Karpas-422 (cell line): ENCODE data around the gene VPS39. TPM values are rescaled to one million over a fixed set of nuclear protein-coding genes. Genes with fewer than 3 reads are reported as not detected.

Source experiments
- DNase-seq: peaks from one replicate; pipeline ENCODE4 v3.0.0-alpha.2; 2015
- H2AFZ ChIP-seq: fragments of 200-600 bp; sonication (generic); 2 replicates; pipeline ENCODE4 v1.6.1; 2014; ENCODE audit warnings: antibody characterized with exemption, low read length, mixed read lengths
- H3K27ac ChIP-seq: fragments of 200-600 bp; sonication (generic); 2 replicates; pipeline ENCODE4 v1.5.1; 2014; ENCODE audit warnings: mild to moderate bottlenecking, low read length, moderate library complexity
- H3K27me3 ChIP-seq: fragments of 200-600 bp; sonication (generic); 2 replicates; pipeline ENCODE4 v1.6.1; 2014; ENCODE audit warnings: low read length, mixed read lengths
- H3K36me3 ChIP-seq: fragments of 200-600 bp; sonication (generic); 2 replicates; pipeline ENCODE4 v1.6.1; 2014; ENCODE audit warnings: low read length, mixed read lengths; ENCODE audit not compliant: insufficient read depth
- H3K4me1 ChIP-seq: fragments of 200-600 bp; sonication (generic); 2 replicates; pipeline ENCODE4 v1.6.1; 2014; ENCODE audit warnings: mild to moderate bottlenecking, low read length, mixed read lengths
- H3K4me2 ChIP-seq: fragments of 200-600 bp; sonication (generic); 2 replicates; pipeline ENCODE4 v1.6.1; 2014; ENCODE audit warnings: low read length, low read depth, mild to moderate bottlenecking; ENCODE audit not compliant: poor library complexity, severe bottlenecking
- H3K4me3 ChIP-seq: fragments of 200-600 bp; sonication (generic); 2 replicates; pipeline ENCODE4 v1.5.1; 2014; ENCODE audit warnings: mild to moderate bottlenecking, antibody characterized with exemption, low read length, mixed read lengths
- H3K79me2 ChIP-seq: fragments of 200-600 bp; sonication (generic); 2 replicates; pipeline ENCODE4 v1.6.1; 2014; ENCODE audit warnings: mild to moderate bottlenecking, low read length, mixed read lengths
- H3K9ac ChIP-seq: fragments of 200-600 bp; sonication (generic); 2 replicates; pipeline ENCODE4 v1.6.0; 2014; ENCODE audit warnings: low read length
- H3K9me2 ChIP-seq: fragments of 200-600 bp; sonication (generic), shearing (Covaris generic); replicated peaks from 2 replicates; pipeline ENCODE4 v1.6.0; 2014; ENCODE audit warnings: mild to moderate bottlenecking, low read length, moderate library complexity; ENCODE audit not compliant: insufficient read depth
- H3K9me3 ChIP-seq: fragments of 300-700, 200-600 bp; sonication (generic); 2 replicates; pipeline ENCODE4 v1.6.1; 2014; ENCODE audit warnings: low read length, mixed read lengths
- H4K20me1 ChIP-seq: fragments of 200-600 bp; sonication (generic); 2 replicates; pipeline ENCODE4 v1.6.1; 2014; ENCODE audit warnings: mild to moderate bottlenecking, antibody characterized with exemption, low read length, low read depth; ENCODE audit not compliant: insufficient read depth
- total RNA-seq: library from RNA; depleted of rRNA; stranded (reverse); fragments of >200 nt; shearing (Covaris generic); gene quantifications from 2 replicates; pipeline ENCODE4 v1.2.3, GENCODE V29; 2014; ENCODE audit warnings: low replicate concordance

VPS39 gene
- total RNA-seq, 1 experiment from 2014 or later, result 99.4 TPM

DNA sequence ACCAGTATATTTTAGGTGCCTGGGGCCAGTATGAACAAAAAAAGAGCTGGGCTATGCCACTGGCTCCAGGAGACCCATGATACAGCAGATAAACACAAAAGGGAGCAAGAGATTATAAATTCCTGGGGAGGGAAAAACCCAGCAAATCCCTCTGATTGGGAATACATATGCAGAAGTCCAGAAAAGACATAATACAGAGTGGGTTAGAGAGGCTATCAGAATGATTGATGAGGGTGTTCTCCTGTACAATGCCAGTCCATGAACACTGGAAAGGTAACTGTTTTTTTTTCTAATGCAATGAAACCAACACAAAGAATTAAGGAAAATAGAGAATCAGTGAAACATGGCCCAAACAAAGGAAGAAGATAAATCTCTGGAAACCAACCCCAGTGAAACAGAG, 5.4 kb upstream of the VPS39 start:
- DNase-seq, result no peak
- H3K4me1 ChIP-seq, result peaks cover 36% of the 10 kb centered on the region
- no peaks in the 10 kb centered on the region for H3K9me2 ChIP-seq
- peaks cover 23% of the 10 kb centered on the region for H3K79me2 ChIP-seq
- H2AFZ ChIP-seq, result no peak overlapping the region
- no peak overlapping the region for H3K9ac ChIP-seq
- no peaks in the 10 kb centered on the region for H3K27me3 ChIP-seq
- H3K36me3 ChIP-seq, result peaks cover 40% of the 10 kb centered on the region
- H3K4me3 ChIP-seq, result no peak overlapping the region
- H3K4me2 ChIP-seq, result no peak overlapping the region
- H3K27ac ChIP-seq, result no peak overlapping the region
- no peaks in the 10 kb centered on the region for H3K9me3 ChIP-seq
- no peaks in the 10 kb centered on the region for H4K20me1 ChIP-seq

GRCh38 chr15:42210696-42211095, 2.6 kb upstream of the VPS39 start:
- peaks cover 24% of the 10 kb centered on the region for H3K36me3 ChIP-seq

DNA sequence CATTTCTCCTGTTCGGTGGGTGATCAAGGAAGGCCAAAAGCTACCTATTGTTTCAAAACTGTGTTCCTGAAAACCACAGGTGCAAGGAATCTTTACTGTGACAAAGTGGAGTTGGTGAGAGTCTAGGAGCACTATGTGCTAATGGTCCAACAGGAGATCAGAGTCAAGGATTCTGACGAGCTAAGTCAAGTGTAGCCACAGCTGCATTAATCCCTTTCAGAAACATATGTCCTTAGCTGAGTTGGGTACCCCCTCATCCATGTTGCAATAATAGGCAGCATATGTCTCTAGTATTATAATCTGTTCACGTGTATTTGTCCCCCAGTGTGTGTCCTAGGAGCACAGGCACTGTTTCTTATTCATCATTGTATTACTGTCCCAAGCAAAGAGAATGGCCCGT, 1.7 kb downstream of the VPS39 start:
- Histone ChIP-seq H3K4me3 (peak overlapping the region; percentile 94; the same call in 1 of the 2 replicates), H3K9ac (peak overlapping the region; percentile 95; the same call in 1 of the 2 replicates), H3K27ac (no peak overlapping the region), H3K9me3 (no peaks in the 10 kb centered on the region), H3K27me3 (no peaks in the 10 kb centered on the region), H4K20me1 (peaks cover 6% of the 10 kb centered on the region; the same call in 1 of the 2 replicates), H2AFZ (no peak overlapping the region), H3K9me2 (no peaks in the 10 kb centered on the region), H3K4me1 (peaks cover 30% of the 10 kb centered on the region), H3K4me2 (peak overlapping the region; percentile 86), H3K36me3 (peaks cover 30% of the 10 kb centered on the region), H3K79me2 (peaks cover 63% of the 10 kb centered on the region)
- DNase-seq, result no peak

More at GRCh38 chr15:42210696-42211095, 2.6 kb upstream of the VPS39 start:
- H3K27ac ChIP-seq, result no peak overlapping the region
- H3K79me2 ChIP-seq, result peaks cover 48% of the 10 kb centered on the region
- H4K20me1 ChIP-seq, result peaks cover 6% of the 10 kb centered on the region; the same call in 1 of the 2 replicates
- no peak overlapping the region for H3K4me3 ChIP-seq
- H2AFZ ChIP-seq, result no peak overlapping the region
- no peak for DNase-seq
- H3K9ac ChIP-seq, result no peak overlapping the region
- H3K4me1 ChIP-seq, result peaks cover 30% of the 10 kb centered on the region
- no peaks in the 10 kb centered on the region for H3K9me3 ChIP-seq
- H3K4me2 ChIP-seq, result no peak overlapping the region
- no peaks in the 10 kb centered on the region for H3K9me2 ChIP-seq
- H3K27me3 ChIP-seq, result no peaks in the 10 kb centered on the region

GRCh38 chr15:42203891-42204290, 4.2 kb downstream of the VPS39 start:
- Histone ChIP-seq H3K79me2 (peaks cover 85% of the 10 kb centered on the region), H3K9ac (no peak overlapping the region)

GRCh38 chr15:42202653-42203052, 5.5 kb downstream of the VPS39 start:
- peaks cover 4% of the 10 kb centered on the region; the same call in 1 of the 2 replicates for H4K20me1 ChIP-seq
- no peak overlapping the region for H3K27ac ChIP-seq
- H3K4me3 ChIP-seq, result no peak overlapping the region
- H3K4me2 ChIP-seq, result no peak overlapping the region
- H3K79me2 ChIP-seq, result peaks cover 87% of the 10 kb centered on the region
- H3K9me2 ChIP-seq, result no peaks in the 10 kb centered on the region
- no peak overlapping the region for H3K9ac ChIP-seq
- peaks cover 38% of the 10 kb centered on the region for H3K36me3 ChIP-seq
- H3K4me1 ChIP-seq, result peaks cover 23% of the 10 kb centered on the region
- no peak overlapping the region for H2AFZ ChIP-seq
- DNase-seq, result no peak
- no peaks in the 10 kb centered on the region for H3K9me3 ChIP-seq
- H3K27me3 ChIP-seq, result no peaks in the 10 kb centered on the region

More at GRCh38 chr15:42203891-42204290, 4.2 kb downstream of the VPS39 start:
- Histone ChIP-seq H3K4me3 (no peak overlapping the region), H4K20me1 (peaks cover 6% of the 10 kb centered on the region; the same call in 1 of the 2 replicates), H3K9me2 (no peaks in the 10 kb centered on the region), H3K36me3 (peaks cover 31% of the 10 kb centered on the region), H3K27ac (no peak overlapping the region), H3K27me3 (no peaks in the 10 kb centered on the region), H3K4me2 (no peak overlapping the region), H3K4me1 (peaks cover 30% of the 10 kb centered on the region), H3K9me3 (no peaks in the 10 kb centered on the region), H2AFZ (no peak overlapping the region)
- no peak for DNase-seq

- Histone ChIP-seq H2AFZ (no peak overlapping the region), H3K4me1 (peaks cover 15% of the 10 kb centered on the region), H3K9ac (no peak overlapping the region), H3K36me3 (peaks cover 42% of the 10 kb centered on the region), H4K20me1 (no peaks in the 10 kb centered on the region), H3K9me3 (no peaks in the 10 kb centered on the region), H3K27me3 (no peaks in the 10 kb centered on the region), H3K9me2 (no peaks in the 10 kb centered on the region), H3K4me2 (no peak overlapping the region), H3K4me3 (no peak overlapping the region), H3K27ac (no peak overlapping the region), H3K79me2 (peaks cover 83% of the 10 kb centered on the region)
- no peak for DNase-seq
These were observed 6.3 kb downstream of the VPS39 start for GRCh38 chr15:42201801-42202200.

GRCh38 chr15:42199126-42199525, 9.0 kb downstream of the VPS39 start:
- no peak for DNase-seq
- Histone ChIP-seq H3K27ac (no peak overlapping the region), H4K20me1 (no peaks in the 10 kb centered on the region), H3K4me3 (no peak overlapping the region), H3K9me3 (no peaks in the 10 kb centered on the region), H3K9ac (no peak overlapping the region), H3K27me3 (no peaks in the 10 kb centered on the region), H3K9me2 (no peaks in the 10 kb centered on the region), H3K4me1 (peaks cover 3% of the 10 kb centered on the region; the same call in 1 of the 2 replicates), H3K36me3 (peaks cover 47% of the 10 kb centered on the region), H2AFZ (no peak overlapping the region), H3K79me2 (peaks cover 70% of the 10 kb centered on the region), H3K4me2 (no peak overlapping the region)

GRCh38 chr15:42198516-42198915, 9.6 kb downstream of the VPS39 start:
- H3K79me2 ChIP-seq, result peaks cover 70% of the 10 kb centered on the region
- H3K4me2 ChIP-seq, result no peak overlapping the region
- H3K36me3 ChIP-seq, result peaks cover 52% of the 10 kb centered on the region
- no peaks in the 10 kb centered on the region for H3K9me3 ChIP-seq
- peaks cover 8% of the 10 kb centered on the region for H3K4me1 ChIP-seq
- H3K27ac ChIP-seq, result no peak overlapping the region
- H3K9me2 ChIP-seq, result no peaks in the 10 kb centered on the region
- H2AFZ ChIP-seq, result no peak overlapping the region
- DNase-seq, result no peak
- H3K9ac ChIP-seq, result no peak overlapping the region
- H3K27me3 ChIP-seq, result no peaks in the 10 kb centered on the region
- no peaks in the 10 kb centered on the region for H4K20me1 ChIP-seq
- H3K4me3 ChIP-seq, result no peak overlapping the region
